ENCODE data around the gene CFB. TPM values are rescaled to one million over a fixed set of nuclear protein-coding genes. Genes with fewer than 3 reads are reported as not detected.

CFB gene
- polyA plus RNA-seq, 1 donor (not counting 4 experiments of a cell fraction or from before 2014, with no cell fraction given) = 2.5 TPM

DNA sequence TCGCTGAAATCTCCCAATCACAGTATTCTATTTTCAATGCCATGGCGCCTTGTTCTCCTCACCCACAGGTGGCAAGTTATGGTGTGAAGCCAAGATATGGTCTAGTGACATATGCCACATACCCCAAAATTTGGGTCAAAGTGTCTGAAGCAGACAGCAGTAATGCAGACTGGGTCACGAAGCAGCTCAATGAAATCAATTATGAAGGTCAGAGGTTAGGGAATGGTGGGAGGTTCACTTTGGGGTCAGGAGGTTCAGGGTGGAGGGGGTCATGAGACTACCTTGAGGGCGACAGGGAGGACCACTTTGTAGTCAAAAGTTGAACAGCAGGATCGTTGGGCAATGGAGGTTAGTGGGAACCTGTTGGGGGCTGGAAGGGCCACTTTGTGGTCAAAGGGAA is 2.4 kb downstream of the CFB start:
- H3K27ac ChIP-seq (ENCODE audit: control insufficient read depth, insufficient read depth, low read length) = no peak overlapping the region
- H4K20me1 ChIP-seq (ENCODE audit: control insufficient read depth, extremely low read depth, insufficient read depth, low read length) = no peaks in the 10 kb centered on the region
- no peaks in the 10 kb centered on the region for H3K9me1 ChIP-seq (ENCODE audit: control insufficient read depth, extremely low read depth, insufficient read depth, low read length)
- TF ChIP-seq, protein P1, sequence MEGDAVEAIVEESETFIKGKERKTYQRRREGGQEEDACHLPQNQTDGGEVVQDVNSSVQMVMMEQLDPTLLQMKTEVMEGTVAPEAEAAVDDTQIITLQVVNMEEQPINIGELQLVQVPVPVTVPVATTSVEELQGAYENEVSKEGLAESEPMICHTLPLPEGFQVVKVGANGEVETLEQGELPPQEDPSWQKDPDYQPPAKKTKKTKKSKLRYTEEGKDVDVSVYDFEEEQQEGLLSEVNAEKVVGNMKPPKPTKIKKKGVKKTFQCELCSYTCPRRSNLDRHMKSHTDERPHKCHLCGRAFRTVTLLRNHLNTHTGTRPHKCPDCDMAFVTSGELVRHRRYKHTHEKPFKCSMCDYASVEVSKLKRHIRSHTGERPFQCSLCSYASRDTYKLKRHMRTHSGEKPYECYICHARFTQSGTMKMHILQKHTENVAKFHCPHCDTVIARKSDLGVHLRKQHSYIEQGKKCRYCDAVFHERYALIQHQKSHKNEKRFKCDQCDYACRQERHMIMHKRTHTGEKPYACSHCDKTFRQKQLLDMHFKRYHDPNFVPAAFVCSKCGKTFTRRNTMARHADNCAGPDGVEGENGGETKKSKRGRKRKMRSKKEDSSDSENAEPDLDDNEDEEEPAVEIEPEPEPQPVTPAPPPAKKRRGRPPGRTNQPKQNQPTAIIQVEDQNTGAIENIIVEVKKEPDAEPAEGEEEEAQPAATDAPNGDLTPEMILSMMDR (optimal IDR thresholded peaks at IDR 0.05 in 1 of 3, IDR thresholded peaks at IDR 0.05 in 1 of 3, conservative IDR thresholded peaks at IDR 0.05 in 1 of 3; ENCODE audit: extremely low read depth in 1 of 3, insufficient read depth in 2 of 3, low read length in 3 of 3) = no peak
- TF ChIP-seq EZH2 (IDR thresholded peaks at IDR 0.05; ENCODE audit: low read length) = no peak
- DNase-seq (ENCODE audit: low read depth, low spot score) (no peak), FAIRE-seq (no peak)
- peaks cover 1% of the 10 kb centered on the region for H3K27me3 ChIP-seq (ENCODE audit: control insufficient read depth, extremely low read depth, insufficient read depth, low read length)
- dilution Hi-C loops (cut with MboI; ENCODE audit: extremely low pct_ligation_motif_present, low sequenced_read_pairs) = no loop called here
- no peaks in the 10 kb centered on the region for H3K9me3 ChIP-seq (ENCODE audit: control insufficient read depth, low read depth, low read length)
- H3K36me3 ChIP-seq (ENCODE audit: control insufficient read depth in 2 of 2, extremely low read depth in 1 of 2, insufficient read depth in 2 of 2, low read length in 2 of 2) = peaks cover 13 to 18% of the 10 kb centered on the region in 2 experiments
- H3K79me2 ChIP-seq (ENCODE audit: control insufficient read depth, insufficient read depth, low read length) = no peaks in the 10 kb centered on the region
- H2AFZ ChIP-seq (ENCODE audit: control insufficient read depth, low read length) = no peak overlapping the region
- H3K9ac ChIP-seq (ENCODE audit: control insufficient read depth, extremely low read depth, insufficient read depth, low read length) = no peak overlapping the region
- no peak overlapping the region for H3K4me3 ChIP-seq (ENCODE audit: control insufficient read depth in 2 of 3, extremely low read depth in 1 of 3, insufficient read depth in 2 of 3, low read depth in 1 of 3, low read length in 3 of 3)
- H3K4me1 ChIP-seq (ENCODE audit: control insufficient read depth, extremely low read depth, insufficient read depth, low read length) = peaks cover 21% of the 10 kb centered on the region
- no peak overlapping the region for H3K4me2 ChIP-seq (ENCODE audit: control insufficient read depth, extremely low read depth, insufficient read depth, low read depth, low read length)

DNA sequence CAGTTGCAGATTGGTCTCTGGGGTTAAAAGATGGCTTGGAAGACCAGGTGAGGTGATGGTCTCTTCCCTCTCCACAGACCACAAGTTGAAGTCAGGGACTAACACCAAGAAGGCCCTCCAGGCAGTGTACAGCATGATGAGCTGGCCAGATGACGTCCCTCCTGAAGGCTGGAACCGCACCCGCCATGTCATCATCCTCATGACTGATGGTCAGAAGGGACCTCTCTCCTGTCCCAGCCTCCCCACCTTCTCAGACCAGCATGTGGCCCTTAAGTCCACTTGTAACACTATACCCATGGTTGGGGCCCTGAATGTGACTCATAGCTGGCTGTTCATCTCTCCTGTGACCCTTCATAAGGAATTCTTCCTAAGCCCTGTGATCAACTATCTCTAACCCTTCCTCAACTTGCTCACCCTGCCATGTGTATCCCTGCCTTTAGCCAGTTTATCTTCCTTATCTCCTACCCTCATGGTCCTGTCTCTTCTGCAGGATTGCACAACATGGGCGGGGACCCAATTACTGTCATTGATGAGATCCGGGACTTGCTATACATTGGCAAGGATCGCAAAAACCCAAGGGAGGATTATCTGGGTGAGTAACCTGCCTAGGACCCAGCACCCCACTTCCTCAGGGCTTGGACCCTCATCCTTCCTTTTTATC is 3.0 kb downstream of the CFB start:
- dilution Hi-C loops (cut with MboI; ENCODE audit: extremely low pct_ligation_motif_present, low sequenced_read_pairs) = no loop called here
- H3K4me3 ChIP-seq (ENCODE audit: control insufficient read depth in 2 of 3, extremely low read depth in 1 of 3, insufficient read depth in 2 of 3, low read depth in 1 of 3, low read length in 3 of 3) = no peak overlapping the region
- no peak for DNase-seq (ENCODE audit: low read depth, low spot score)
- no peak for FAIRE-seq
- H3K27me3 ChIP-seq (ENCODE audit: control insufficient read depth, extremely low read depth, insufficient read depth, low read length) = no peaks in the 10 kb centered on the region
- no peaks in the 10 kb centered on the region for H3K9me3 ChIP-seq (ENCODE audit: control insufficient read depth, low read depth, low read length)
- H3K4me2 ChIP-seq (ENCODE audit: control insufficient read depth, extremely low read depth, insufficient read depth, low read depth, low read length) = no peak overlapping the region
- H3K79me2 ChIP-seq (ENCODE audit: control insufficient read depth, insufficient read depth, low read length) = no peaks in the 10 kb centered on the region
- TF ChIP-seq EZH2 (IDR thresholded peaks at IDR 0.05; ENCODE audit: low read length) = no peak
- TF ChIP-seq, protein P1 (optimal IDR thresholded peaks at IDR 0.05 in 1 of 3, IDR thresholded peaks at IDR 0.05 in 1 of 3, conservative IDR thresholded peaks at IDR 0.05 in 1 of 3; ENCODE audit: extremely low read depth in 1 of 3, insufficient read depth in 2 of 3, low read length in 3 of 3) = no peak
- H3K36me3 ChIP-seq (ENCODE audit: control insufficient read depth in 2 of 2, extremely low read depth in 1 of 2, insufficient read depth in 2 of 2, low read length in 2 of 2) = peaks cover 18 to 23% of the 10 kb centered on the region in 2 experiments
- H3K9me1 ChIP-seq (ENCODE audit: control insufficient read depth, extremely low read depth, insufficient read depth, low read length) = no peaks in the 10 kb centered on the region
- no peak overlapping the region for H3K27ac ChIP-seq (ENCODE audit: control insufficient read depth, insufficient read depth, low read length)
- no peak overlapping the region for H3K9ac ChIP-seq (ENCODE audit: control insufficient read depth, extremely low read depth, insufficient read depth, low read length)
- H4K20me1 ChIP-seq (ENCODE audit: control insufficient read depth, extremely low read depth, insufficient read depth, low read length) = no peaks in the 10 kb centered on the region
- peaks cover 21% of the 10 kb centered on the region for H3K4me1 ChIP-seq (ENCODE audit: control insufficient read depth, extremely low read depth, insufficient read depth, low read length)
- H2AFZ ChIP-seq (ENCODE audit: control insufficient read depth, low read length) = no peak overlapping the region
